Hematopoietic multipotent progenitor cell treated with erythropoietin and hydrocortisone succinate and interleukin-3 and kit ligand, for 8 days (in vitro differentiated cells): ENCODE data around the gene MOGAT1.
A peak's percentile ranks its signal among the peaks of the same experiment; 100 is the strongest.

Experiments
- DNase-seq: peaks from one replicate; pipeline ENCODE4 v3.0.0-alpha.2; 2015

MOGAT1 gene

GRCh38 chr2:222671259-222672067 is at the start of gene MOGAT1:
Gene MOGAT1, plus strand, starts transcription at chr2:222671658. Its CDS starts 128 bp downstream, at chr2:222671786.
- no peak for DNase-seq

- no peak for DNase-seq
Measured at GRCh38 chr2:222621893-222622292, 49.6 kb upstream of the MOGAT1 start.

GRCh38 chr2:222622910-222623309 is 48.5 kb upstream of the MOGAT1 start:
- no peak for DNase-seq

- DNase-seq: no peak
Measured at GRCh38 chr2:222623756-222624309, 47.6 kb upstream of the MOGAT1 start.

- DNase-seq: no peak
Measured at GRCh38 chr2:222627764-222628163, 43.7 kb upstream of the MOGAT1 start.

- DNase-seq: no peak
Measured at GRCh38 chr2:222635295-222635694, 36.2 kb upstream of the MOGAT1 start.

- no peak for DNase-seq
Measured at GRCh38 chr2:222637067-222637466, 34.4 kb upstream of the MOGAT1 start.

GRCh38 chr2:222641336-222641735 is 30.1 kb upstream of the MOGAT1 start:
- no peak for DNase-seq

GRCh38 chr2:222643134-222643533 is 28.3 kb upstream of the MOGAT1 start:
- no peak for DNase-seq

GRCh38 chr2:222646008-222646407 is 25.4 kb upstream of the MOGAT1 start:
- DNase-seq: no peak

GRCh38 chr2:222649801-222650200 is 21.7 kb upstream of the MOGAT1 start:
- no peak for DNase-seq

GRCh38 chr2:222651718-222652418 is 19.6 kb upstream of the MOGAT1 start:
- no peak for DNase-seq

- peak; percentile 33 for DNase-seq
Measured at GRCh38 chr2:222652491-222653255, 18.8 kb upstream of the MOGAT1 start.

GRCh38 chr2:222653280-222653679 is 18.2 kb upstream of the MOGAT1 start:
- DNase-seq: no peak

GRCh38 chr2:222655787-222656525 is 15.5 kb upstream of the MOGAT1 start, which contains the start of gene FARSB:
Gene FARSB, minus strand, starts transcription at chr2:222656092. Its CDS starts 19 bp downstream, at chr2:222656073.
- peak; percentile 97 for DNase-seq

GRCh38 chr2:222656526-222657446 is 14.7 kb upstream of the MOGAT1 start:
- DNase-seq: no peak

- DNase-seq: no peak
Measured at GRCh38 chr2:222663479-222663878, 8.0 kb upstream of the MOGAT1 start.

GRCh38 chr2:222668494-222669154 is 2.8 kb upstream of the MOGAT1 start:
- DNase-seq: no peak

- no peak for DNase-seq
Measured at GRCh38 chr2:222669353-222669752, 2.1 kb upstream of the MOGAT1 start.

GRCh38 chr2:222670191-222671038 is 1.0 kb upstream of the MOGAT1 start:
- no peak for DNase-seq
